GM18517 (cell line): ENCODE measurements around the gene GRM4.
"Not testable (repeated sequence)": the region's sequence is repeated elsewhere in the genome, so short reads cannot be mapped to it uniquely, and the experiment has no call there.

Experiments used
- ATAC-seq: cut with Tn5 transposase; IDR thresholded peaks from one replicate; pipeline ENCODE4 v1.9.1; 2021; ENCODE audit warnings: mild to moderate bottlenecking, moderate library complexity; ENCODE audit not compliant: unreplicated experiment

The GRM4 gene

DNA sequence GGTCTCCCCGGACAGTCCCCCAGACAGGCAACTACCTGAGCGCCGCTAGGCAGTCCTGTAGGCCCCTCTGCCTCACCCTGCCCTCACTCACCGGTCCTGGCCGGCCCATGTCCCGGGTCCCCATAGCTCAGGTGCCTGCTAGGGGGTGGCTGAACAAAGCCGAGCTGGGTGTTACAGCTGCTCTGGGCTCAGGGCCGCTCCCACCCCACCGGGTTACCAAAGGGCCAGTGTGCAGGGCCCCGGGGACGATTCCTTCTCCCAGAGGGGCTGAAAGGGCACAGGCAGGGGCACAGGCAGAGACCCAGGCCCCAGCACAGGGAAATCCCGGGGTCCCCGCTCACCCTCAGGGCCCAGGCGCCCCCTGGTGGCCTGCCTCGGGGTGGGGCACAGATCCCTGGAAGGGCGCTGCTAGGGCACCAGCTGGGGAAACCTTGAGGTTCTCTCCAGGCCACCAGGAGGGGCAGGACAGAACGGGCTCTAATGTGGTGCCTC lies 118.4 kb downstream of the GRM4 start:
- no peak for ATAC-seq

DNA sequence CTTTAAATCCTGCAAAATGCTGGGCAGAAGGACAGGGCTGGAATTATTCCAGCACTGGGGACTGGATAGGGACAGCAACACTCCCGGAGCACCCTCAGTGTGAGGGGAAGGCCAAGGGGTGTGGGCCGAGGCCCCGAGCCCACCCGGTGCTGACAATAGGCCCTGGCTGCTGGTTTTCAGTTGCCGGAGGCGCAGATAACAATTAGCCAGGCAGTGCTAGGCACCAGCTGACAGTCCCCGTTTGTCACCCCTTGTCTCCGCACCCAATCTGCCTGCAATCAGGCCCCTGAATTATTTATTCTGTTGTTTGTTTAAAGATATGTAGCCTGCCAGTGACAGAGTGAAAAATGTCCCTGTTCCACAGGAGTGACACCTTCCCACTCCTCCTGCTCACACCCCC lies 120.0 kb downstream of the GRM4 start:
- ATAC-seq: no peak

DNA sequence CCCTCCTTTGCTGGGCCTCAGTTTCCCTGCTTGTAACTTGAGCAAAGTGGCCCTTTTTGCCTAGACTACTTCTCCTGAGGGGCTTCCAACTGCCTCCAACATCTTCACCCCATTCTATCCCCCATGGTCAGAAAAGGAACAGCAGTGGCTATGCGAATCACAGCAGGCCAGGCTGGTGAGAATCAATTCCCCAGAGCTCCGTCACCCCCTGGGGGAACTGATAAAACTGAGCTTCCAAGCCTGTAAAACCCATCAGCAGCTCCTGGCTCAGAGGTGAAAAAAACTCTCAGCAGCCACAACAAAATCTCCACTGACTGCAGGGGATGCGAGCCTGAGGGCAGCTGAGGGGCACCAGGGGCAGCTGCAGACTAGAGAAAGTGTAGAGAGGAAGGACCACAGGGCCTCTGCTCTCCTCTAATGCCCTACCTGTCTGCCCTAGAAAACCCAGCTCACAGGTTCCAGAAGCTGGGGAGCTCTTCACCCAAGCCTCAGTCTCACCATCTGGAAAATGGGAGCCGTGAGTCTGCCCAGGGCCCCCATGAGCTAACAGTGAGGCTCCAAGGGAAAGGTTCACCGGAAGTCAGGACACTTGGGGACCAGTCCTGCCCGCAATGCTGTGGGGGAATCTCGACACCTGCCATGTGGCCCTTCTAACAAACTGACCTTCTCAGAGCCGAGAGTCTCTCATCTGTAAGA lies 120.6 kb downstream of the GRM4 start:
- ATAC-seq: no peak

DNA sequence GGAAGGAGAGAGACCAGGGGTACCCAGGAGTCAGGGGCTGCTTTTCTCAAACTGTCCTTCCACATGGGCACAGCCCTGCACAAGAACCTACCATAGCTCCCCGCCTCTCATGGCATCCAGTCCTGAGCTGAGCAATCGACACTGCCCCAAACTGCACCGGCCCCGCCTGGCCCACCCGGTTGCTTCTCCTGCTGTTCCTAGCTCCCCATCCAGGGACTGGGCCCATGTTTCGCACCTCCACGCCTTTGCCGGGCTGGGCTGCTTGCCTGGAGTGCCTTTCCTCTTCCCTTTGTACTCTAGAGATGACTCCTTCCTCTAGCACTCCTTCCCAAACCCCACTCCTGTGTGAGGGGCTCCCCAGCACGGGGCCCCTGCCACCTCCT lies 123.0 kb downstream of the GRM4 start:
- ATAC-seq: no peak

DNA sequence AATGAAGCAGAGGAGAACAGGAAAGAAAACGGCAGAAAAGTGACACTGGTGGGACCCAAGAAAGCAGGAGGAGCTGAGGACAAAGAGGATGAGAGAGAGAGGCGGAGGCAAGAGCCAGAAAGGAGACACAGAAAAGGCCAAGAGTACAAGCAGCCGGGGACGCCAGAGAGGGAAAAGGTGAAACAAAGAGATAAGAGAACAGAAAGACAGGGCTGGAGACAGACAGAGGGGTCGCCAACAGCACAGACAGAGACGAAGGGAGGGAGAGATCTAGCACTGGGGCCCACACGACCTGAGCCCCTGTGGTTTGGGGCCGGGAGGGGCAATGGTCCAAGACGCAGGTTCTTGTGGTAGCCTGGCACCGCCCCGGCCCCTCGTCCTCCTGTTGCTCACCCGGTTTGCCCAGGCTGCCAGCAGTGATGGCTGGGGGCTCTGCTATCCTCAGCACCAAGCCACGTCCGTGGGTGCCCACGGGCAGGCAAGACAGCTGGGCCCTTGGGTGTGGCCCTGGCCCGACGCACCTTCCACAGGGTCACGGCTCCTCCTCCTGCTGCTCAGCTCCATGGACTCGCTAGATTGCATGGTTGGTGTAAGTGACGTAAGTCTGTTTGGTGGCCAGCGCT lies 123.5 kb downstream of the GRM4 start:
- no peak for ATAC-seq

DNA sequence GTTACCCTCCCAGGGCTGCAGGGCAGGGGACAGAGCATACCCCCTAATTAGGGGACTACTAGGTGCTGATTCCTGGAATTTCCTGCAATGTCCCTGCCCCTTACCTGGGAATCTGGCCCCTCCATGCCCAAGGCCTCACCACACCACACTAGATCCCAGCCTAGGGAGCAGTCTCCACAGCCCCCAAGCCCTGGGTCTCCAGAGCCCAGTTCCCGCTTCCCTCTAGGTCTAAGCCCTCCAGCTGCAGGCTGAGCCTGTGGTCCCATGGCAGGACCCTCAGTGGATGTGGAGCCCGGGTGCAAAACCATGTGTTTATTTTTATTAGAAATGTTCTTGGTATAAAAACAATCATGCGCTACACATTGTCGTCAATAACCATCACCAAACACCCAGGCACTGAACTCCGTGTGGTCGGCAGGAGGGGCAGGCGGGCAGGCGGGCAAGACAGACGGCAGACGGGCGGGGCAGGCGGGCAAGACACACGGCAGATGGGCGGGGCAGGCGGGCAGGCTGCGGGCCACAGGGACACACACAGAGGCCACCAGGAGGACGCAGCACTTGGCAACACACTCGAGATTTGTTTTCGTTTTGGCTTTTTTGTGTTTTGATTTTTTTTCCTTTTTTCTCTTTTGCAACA lies 124.2 kb downstream of the GRM4 start:
- no peak for ATAC-seq

DNA sequence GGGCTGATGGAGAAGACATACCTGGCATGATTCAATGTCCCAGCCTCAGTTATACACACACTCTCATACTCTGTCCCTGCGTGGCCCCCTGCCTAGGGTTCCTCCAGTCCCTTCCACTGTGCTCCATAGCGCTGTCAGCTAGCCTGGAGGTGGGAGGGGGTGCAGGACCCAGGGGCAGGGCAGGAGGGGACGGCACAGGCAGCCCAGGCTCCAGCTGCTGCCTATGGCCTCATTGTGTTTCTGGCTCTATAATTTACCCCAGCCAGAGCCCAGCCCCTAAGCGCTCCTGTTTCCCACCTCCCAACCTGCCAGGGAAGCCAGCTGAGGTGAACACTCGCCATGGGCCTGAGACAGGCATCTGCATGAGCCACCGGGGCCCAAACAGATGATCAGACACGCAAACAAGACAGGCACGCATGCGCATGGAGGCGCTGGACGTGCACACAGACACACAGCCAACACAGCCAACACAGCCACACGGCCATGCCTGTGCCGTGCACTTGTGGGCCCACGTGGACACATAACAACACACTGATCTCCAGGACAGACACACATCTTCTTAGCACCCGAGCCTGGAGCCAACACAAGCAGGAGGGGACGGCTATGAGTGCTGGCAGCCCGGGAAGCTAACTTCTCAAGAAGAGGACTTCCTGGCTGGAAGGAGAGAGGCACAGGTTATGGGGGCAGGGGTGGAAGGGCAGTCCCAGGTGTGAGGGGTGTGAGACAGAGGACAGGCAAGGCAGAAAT lies 124.9 kb downstream of the GRM4 start:
- ATAC-seq: no peak

DNA sequence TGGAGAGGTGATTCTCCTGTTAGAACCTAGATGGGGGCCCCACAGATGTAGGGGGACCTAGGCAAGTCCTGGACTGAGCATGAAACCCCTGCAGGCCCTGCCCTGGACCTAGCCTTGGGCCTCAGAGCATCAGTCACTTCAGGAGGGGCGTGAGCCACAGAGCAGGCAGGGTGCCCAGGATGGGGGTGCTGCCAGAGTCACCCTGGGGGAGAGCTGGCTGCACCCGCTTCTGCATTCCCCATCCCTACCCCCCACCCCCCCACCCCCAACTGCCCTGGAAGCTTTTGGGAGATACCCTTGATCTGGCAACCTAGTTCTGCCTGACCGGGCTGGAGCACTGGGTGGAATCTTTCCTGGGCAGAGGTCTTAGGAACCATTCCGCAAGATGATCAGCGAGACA lies 125.6 kb downstream of the GRM4 start:
- no peak for ATAC-seq

DNA sequence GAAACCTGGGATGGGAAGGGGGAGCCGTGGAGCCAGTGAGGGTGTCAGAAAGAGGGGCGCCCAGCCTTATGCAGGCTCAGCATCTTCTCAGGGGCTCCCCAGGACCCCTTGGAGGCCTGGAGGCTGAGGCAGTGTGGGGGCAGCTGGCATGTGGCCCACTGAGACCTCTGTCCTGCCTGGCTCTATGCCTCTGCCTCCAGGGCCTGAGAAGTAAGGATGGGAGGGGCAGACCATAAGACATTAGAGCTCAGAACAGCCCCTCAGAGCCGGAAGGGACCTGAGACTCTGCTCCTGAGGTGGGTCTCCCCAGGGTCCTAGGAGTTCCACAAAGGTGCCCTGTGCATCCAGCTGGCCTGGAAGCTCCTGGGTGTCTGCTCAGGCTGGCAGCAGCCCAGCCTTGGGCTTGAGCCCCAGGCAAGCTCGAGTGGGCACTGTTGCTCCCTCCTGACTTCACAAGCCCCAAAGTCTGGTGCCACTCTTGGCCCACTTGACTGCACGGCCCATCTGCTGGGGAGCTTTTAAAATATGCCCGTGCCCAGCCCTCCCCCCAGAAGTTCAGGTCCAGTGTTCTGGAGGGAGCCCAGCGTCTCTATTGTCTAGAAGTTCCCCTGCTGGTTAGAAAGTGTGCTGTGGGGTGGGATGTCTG lies 126.8 kb downstream of the GRM4 start:
- ATAC-seq: no peak

DNA sequence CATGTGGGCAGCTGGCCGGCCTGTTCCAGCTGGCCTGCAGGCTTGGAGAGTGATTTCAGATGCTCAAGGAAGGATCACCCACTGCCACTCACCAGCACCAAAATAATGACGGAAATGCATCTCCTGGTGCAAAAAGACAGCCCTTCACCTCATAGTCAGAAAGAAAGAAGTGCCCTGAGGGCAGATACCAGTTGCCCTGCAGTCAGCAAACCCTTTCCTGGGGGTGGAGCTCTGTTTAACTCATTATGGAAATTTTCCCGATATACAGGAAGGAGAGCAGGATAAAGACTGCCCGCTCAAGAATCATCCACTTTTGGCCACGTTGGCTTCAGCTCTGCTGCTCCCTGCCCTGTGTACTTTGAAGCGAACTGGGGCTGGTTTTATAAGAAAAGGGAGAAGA lies 127.9 kb downstream of the GRM4 start:
- no peak for ATAC-seq

DNA sequence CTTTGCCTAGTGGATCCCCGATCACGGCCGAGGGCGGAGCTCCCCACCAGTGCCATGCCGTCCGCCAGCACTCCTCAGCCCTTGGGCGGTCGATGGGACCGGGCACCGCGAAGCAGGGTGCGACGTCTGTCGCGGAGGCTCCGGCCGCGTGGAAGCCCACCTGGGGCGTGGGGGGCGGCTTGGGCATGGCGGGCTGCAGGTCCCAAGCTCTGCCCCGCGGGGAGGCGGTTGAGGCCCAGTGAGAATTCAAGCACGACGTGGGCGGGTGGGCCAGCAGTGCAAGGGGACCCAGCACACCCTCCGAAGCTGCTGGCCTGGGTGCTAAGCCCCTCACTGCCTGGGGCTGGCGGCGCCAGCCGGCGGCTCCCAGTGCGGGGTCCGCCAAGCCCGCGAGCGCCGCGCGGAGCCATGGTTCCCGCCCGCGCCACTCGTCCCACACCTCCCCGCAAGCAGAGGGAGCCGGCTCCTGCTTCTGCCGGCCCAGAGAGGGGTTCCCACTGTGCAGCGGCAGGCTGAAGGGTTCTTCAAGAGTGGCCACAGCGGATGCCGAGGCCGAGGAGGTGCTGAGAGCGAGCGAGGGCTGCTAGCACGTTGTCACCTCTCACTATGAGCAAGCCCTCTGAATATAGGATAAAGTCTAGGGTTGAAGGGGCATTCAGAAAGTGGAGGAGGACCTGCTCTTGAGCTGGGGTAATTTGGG lies 128.6 kb downstream of the GRM4 start:
- no peak for ATAC-seq

DNA sequence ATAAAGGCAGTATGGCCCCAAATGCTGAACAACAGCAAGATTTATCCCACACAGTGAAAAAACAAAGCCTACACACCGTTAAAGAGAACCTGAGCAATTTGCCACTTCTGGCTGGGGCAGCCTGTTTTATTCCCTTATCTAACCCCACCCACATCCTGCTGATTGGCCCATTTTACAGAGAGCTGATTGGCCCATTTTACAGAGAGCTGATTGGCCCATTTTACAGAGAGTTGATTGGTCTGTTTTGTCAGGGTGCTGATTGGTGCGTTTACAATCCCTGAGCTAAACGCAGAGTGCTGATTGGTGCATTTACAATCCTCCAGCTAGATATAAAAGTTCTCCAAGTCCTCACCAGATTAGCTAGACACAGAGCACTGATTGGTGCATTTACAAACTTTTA lies 129.3 kb downstream of the GRM4 start:
- not testable (repeated sequence) for ATAC-seq

DNA sequence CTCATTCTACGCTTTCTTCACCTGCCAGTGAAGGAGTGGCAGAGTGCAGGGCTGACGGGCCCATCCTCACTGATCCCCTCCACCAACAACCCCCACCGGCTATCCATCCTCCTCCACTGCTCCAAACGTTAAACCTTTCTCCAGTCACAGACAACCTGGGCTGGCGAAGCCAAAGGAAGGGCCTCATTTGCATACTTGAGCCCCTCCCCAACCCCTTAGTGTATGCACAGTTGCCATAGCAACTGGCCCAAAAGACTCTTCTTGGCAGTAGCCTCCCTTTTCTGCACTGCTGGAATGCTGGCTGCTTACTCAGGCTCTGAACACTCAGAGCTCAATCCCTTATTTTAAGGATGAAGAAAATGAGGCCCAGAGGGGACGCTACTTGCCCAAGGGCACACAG lies 130.3 kb downstream of the GRM4 start:
- ATAC-seq: no peak

DNA sequence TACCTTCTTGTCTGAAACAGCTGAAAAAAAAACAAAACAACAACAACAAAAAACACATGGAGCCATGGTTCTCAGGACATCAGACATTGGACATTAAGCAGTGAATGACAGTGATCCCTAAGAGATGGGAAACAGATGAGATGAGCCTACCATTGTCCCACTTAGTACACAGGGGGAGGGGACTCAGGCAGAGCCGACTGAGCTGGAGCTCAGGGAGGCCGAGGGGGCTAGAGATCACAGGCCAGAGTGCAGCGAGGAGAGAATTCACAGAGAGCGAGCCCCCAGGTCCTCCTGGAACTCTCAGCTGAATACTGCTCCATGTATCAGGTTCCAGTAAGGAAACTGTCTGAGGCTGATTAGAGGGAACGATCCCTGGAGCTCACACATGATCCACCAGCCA lies 134.6 kb downstream of the GRM4 start:
- no peak for ATAC-seq

DNA sequence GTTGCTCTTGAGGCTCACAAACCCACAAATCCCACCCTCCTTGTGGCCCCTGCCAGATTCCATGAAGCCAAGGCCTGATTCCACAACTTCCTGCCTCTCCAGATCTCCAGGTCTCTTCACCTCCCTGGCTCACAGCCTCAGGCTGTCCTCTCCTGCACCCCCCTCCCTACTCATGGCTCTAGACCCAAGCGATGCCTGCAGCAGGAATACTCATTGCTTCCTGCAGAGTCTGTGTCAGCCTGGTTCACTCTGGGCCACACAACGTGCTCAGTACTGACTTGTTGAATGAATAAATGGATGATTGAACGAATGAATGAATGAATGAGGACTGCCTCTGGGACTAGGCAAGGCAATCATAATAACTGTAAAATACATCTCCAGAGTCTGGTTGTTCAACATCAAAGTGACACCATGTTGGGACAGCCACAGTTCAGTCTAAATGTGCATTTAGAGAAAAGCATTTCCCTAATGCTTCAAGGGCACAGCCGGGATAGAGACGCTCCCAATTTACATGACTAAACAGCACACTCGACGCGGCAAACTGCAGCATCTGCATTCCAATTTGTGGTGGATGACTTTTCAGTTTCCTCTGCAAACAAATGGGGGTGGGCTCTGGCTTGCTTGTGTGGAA lies 139.9 kb downstream of the GRM4 start:
- ATAC-seq: no peak

DNA sequence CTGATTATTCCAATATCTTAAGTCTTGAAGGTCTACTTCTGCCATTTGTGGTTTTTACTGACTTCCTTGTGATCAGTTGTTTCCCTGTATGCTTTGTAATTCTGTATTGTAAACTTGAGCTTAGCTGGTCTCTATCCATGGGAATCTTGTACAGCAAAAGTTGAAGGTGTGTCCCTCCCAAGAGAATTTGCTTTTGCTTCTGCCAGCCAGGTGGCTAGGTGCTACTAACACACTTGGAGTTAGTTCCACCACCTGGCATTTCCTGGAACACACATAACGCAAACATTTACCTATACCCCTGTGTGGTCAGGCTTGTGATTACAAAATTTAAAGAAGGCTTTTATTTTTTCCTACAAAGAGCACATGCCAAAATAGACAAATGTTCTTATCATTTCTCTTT lies 141.2 kb downstream of the GRM4 start:
- no peak for ATAC-seq

DNA sequence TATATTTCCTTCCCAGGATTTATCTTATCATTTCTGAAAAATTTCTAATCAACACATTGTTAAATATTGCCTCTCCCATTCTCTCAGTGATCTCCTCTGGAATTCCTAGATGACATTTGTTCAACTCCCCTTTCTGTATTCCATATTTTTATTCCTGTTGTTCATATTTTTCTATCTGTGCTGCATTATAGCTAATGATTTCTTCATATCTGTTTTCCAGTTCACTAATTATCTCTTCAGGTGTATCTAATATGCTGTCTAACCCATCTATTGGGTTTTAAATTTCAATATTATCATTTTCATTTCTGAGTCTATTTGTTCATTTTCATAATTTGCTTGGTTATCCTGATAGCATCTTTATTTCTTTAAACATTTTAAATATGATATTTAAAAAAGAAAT lies 141.9 kb downstream of the GRM4 start:
- no peak for ATAC-seq

DNA sequence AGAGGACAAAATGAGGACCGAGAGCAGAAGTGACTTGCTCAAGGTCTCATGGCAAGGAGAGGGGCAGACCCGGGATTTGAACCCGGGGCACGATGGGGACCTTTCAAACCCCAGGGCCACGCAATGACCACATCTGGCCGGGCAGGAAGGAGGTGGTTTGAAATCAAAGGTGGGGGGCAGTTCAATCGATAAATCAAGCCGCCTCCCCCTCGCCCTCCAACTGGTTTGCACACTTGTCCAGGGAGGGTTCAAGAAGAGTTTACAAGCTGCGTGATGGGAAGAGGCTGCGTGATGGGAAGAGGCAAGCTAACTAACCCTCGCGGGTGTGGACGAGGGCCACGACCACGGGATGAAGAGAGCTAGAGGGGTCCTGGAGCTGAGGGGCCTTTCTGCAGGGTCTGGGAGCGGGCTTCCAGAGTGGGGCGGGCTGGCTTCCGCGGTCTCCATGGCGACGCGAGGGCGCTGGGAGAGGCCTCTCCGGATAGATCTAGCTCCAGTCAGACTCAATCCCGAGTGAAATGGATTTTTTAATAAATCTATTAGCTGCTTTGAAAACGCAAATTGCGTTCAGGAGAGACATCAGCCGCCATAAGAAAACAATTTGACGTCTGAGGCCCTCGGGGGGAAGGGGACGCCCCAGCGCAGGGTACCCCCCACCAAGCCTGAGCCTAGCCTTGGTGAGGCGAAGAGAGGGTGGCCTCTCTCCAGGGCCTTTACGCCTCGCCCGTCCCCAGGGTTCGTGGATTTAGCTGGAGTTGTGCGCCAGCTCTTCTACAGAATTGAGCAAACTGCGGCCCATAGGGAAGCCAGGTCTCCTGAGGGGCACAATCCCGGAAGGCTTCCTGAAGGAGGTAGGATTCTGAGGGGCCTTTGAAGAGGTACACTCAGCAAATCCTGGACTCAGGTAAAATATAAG lies 143.9 kb downstream of the GRM4 start:
- no peak for ATAC-seq

DNA sequence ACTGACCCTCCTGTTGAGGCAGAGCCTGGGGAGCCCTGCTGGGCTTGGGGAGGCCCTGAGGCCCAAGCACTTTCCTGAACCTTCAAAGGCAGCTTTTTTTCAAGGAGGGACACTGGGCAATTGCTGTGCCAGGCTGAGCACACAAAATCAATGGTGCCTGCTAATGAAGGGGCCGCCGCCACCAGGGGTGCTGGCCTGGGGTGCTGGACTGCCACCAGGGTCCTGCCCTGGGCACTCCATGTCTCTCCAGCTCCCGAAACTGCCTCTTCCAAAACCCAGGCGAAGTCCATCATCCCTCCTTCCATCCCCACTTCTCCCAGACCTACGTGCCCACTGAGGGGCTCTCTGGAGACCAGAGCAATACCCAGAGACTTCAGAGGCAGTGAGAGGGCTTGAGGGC lies 145.6 kb downstream of the GRM4 start:
- no peak for ATAC-seq
